ENCODE data around the gene DMD. TPM values are rescaled to one million over a fixed set of nuclear protein-coding genes. Genes with fewer than 3 reads are reported as not detected.

Gene DMD
- total RNA-seq, 3 donors from 2014 or later (not counting 1 experiment from before 2014, with no cell fraction given): not detected

GRCh38 chrX:31931225-31931624 is 1280.1 kb downstream of the DMD start:
- H3K4me1 Mint-ChIP-seq: no peaks in the 10 kb centered on the region
- H3K9me3 ChIP-seq (ENCODE audit: control insufficient read depth, insufficient read depth, low read length): no peaks in the 10 kb centered on the region
- no peak overlapping the region for H3K27ac Mint-ChIP-seq
- DNase-seq: no peak
- H3K9me3 Mint-ChIP-seq: peaks cover 0 to 2% of the 10 kb centered on the region in 2 donors
- intact Hi-C loops (cut with micrococcal nuclease): no loop called here
- no peaks in the 10 kb centered on the region for H3K27me3 Mint-ChIP-seq (ENCODE audit: low read depth in 2 of 2)
- H3K27me3 ChIP-seq (ENCODE audit: control insufficient read depth, insufficient read depth, low read length): no peaks in the 10 kb centered on the region
- H3K4me3 Mint-ChIP-seq: no peak overlapping the region
- H3K4me3 ChIP-seq (ENCODE audit: low read length): no peak overlapping the region
- no peak for ATAC-seq
- WGBS (ENCODE audit: insufficient coverage): 80% methylated on average over 1 of the region's 3 CpGs
- no peak for TF ChIP-seq CTCF (IDR thresholded peaks at IDR 0.05)
- H3K27ac ChIP-seq (ENCODE audit: low read length): no peak overlapping the region
- H3K4me1 ChIP-seq (ENCODE audit: control insufficient read depth, insufficient read depth, low read length): no peaks in the 10 kb centered on the region
- no peaks in the 10 kb centered on the region for H3K36me3 Mint-ChIP-seq
- no peaks in the 10 kb centered on the region for H3K36me3 ChIP-seq (ENCODE audit: control insufficient read depth, insufficient read depth, low read length)

GRCh38 chrX:31929366-31929765 is 1282.0 kb downstream of the DMD start:
- Mint-ChIP-seq H3K4me1 (no peaks in the 10 kb centered on the region), H3K36me3 (no peaks in the 10 kb centered on the region), H3K27ac (no peak overlapping the region), H3K9me3 (peaks cover 3 to 4% of the 10 kb centered on the region in 2 donors), H3K4me3 (no peak overlapping the region), H3K27me3 (ENCODE audit: low read depth in 2 of 2) (no peaks in the 10 kb centered on the region)
- H3K4me1 ChIP-seq (ENCODE audit: control insufficient read depth, insufficient read depth, low read length): no peaks in the 10 kb centered on the region
- 92% methylated on average over 5 of the region's 5 CpGs for WGBS (ENCODE audit: insufficient coverage)
- no peak overlapping the region for H3K27ac ChIP-seq (ENCODE audit: low read length)
- intact Hi-C loops (cut with micrococcal nuclease): no loop called here
- no peak overlapping the region for H3K4me3 ChIP-seq (ENCODE audit: low read length)
- H3K9me3 ChIP-seq (ENCODE audit: control insufficient read depth, insufficient read depth, low read length): no peaks in the 10 kb centered on the region
- no peaks in the 10 kb centered on the region for H3K27me3 ChIP-seq (ENCODE audit: control insufficient read depth, insufficient read depth, low read length)
- ATAC-seq (no peak), DNase-seq (no peak)
- TF ChIP-seq CTCF (IDR thresholded peaks at IDR 0.05): no peak
- H3K36me3 ChIP-seq (ENCODE audit: control insufficient read depth, insufficient read depth, low read length): no peaks in the 10 kb centered on the region

- 83% methylated on average over 2 of the region's 2 CpGs for WGBS (ENCODE audit: insufficient coverage)
- Histone ChIP-seq H3K27ac (ENCODE audit: low read length) (no peak overlapping the region), H3K27me3 (ENCODE audit: control insufficient read depth, insufficient read depth, low read length) (no peaks in the 10 kb centered on the region), H3K9me3 (ENCODE audit: control insufficient read depth, insufficient read depth, low read length) (no peaks in the 10 kb centered on the region), H3K4me1 (ENCODE audit: control insufficient read depth, insufficient read depth, low read length) (no peaks in the 10 kb centered on the region), H3K36me3 (ENCODE audit: control insufficient read depth, insufficient read depth, low read length) (no peaks in the 10 kb centered on the region), H3K4me3 (ENCODE audit: low read length) (no peak overlapping the region)
- H3K4me3 Mint-ChIP-seq: no peak overlapping the region
- H3K36me3 Mint-ChIP-seq: no peaks in the 10 kb centered on the region
- no peaks in the 10 kb centered on the region for H3K4me1 Mint-ChIP-seq
- no peak for DNase-seq
- intact Hi-C loops (cut with micrococcal nuclease): no loop called here
- no peak overlapping the region for H3K27ac Mint-ChIP-seq
- TF ChIP-seq CTCF (IDR thresholded peaks at IDR 0.05): no peak
- H3K27me3 Mint-ChIP-seq (ENCODE audit: low read depth in 2 of 2): no peaks in the 10 kb centered on the region
- no peak for ATAC-seq
- H3K9me3 Mint-ChIP-seq: peaks cover 3 to 6% of the 10 kb centered on the region in 2 donors
These were observed 1290.1 kb downstream of the DMD start for GRCh38 chrX:31921236-31921635.

GRCh38 chrX:31909850-31910572 is 1301.3 kb downstream of the DMD start:
- ATAC-seq (no peak), DNase-seq (no peak)
- Histone ChIP-seq H3K4me1 (ENCODE audit: control insufficient read depth, insufficient read depth, low read length) (no peaks in the 10 kb centered on the region), H3K4me3 (ENCODE audit: low read length) (no peak overlapping the region), H3K27me3 (ENCODE audit: control insufficient read depth, insufficient read depth, low read length) (no peaks in the 10 kb centered on the region), H3K27ac (ENCODE audit: low read length) (no peak overlapping the region), H3K36me3 (ENCODE audit: control insufficient read depth, insufficient read depth, low read length) (no peaks in the 10 kb centered on the region), H3K9me3 (ENCODE audit: control insufficient read depth, insufficient read depth, low read length) (peaks cover 2% of the 10 kb centered on the region)
- H3K4me1 Mint-ChIP-seq: no peaks in the 10 kb centered on the region
- no peak overlapping the region for H3K27ac Mint-ChIP-seq
- H3K36me3 Mint-ChIP-seq: no peaks in the 10 kb centered on the region
- TF ChIP-seq CTCF (IDR thresholded peaks at IDR 0.05): no peak
- H3K9me3 Mint-ChIP-seq: peaks cover 7 to 14% of the 10 kb centered on the region in 2 donors
- intact Hi-C loops (cut with micrococcal nuclease): no loop called here
- no peaks in the 10 kb centered on the region for H3K27me3 Mint-ChIP-seq (ENCODE audit: low read depth in 2 of 2)
- H3K4me3 Mint-ChIP-seq: no peak overlapping the region
- 65% methylated on average over 2 of the region's 4 CpGs for WGBS (ENCODE audit: insufficient coverage)

All from natural killer cell (primary cell).